ENCODE data around the gene ZNF613. TPM values are rescaled to one million over a fixed set of nuclear protein-coding genes. Genes with fewer than 3 reads are reported as not detected.

Gene ZNF613
- total and polyA plus RNA-seq, 2 donors (not counting 3 experiments of a cell fraction or from before 2014, with no cell fraction given) = 1.7 to 6.5 TPM

GRCh38 chr19:51994048-51994644 is 66.9 kb downstream of the ZNF613 start:
- FAIRE-seq = no peak
- POLR2A ChIA-PET = no interaction called here
- no peak overlapping the region for H2AFZ ChIP-seq (ENCODE audit: low read depth, low read length)
- no peak for DNase-seq (ENCODE audit: low read depth, low spot score)
- H3K4me2 ChIP-seq (ENCODE audit: insufficient read depth, low read length) = no peak overlapping the region
- no peaks in the 10 kb centered on the region for H3K9me1 ChIP-seq (replicated peaks; ENCODE audit: control insufficient read depth, extremely low read depth, insufficient read depth, low read length)
- H3K9ac ChIP-seq (replicated peaks; ENCODE audit: extremely low read depth, insufficient read depth, low read length) = no peak overlapping the region
- H3K9me3 ChIP-seq (replicated peaks; ENCODE audit: control insufficient read depth, insufficient read depth, low read length) = peaks cover 19% of the 10 kb centered on the region
- no TSS peak for BruUV-seq (replicated peaks)
- H3K27ac ChIP-seq (ENCODE audit: insufficient read depth, low read depth, low read length) = no peak overlapping the region
- CTCF ChIA-PET = interaction anchor here (0.6 kb wide), 1 partner anchor 195 kb away, joined by 3 read pairs; the partner anchor contains the start of gene PPP2R1A
- dilution Hi-C loops (cut with MboI; ENCODE audit: extremely low pct_ligation_motif_present, low sequenced_read_pairs) (no loop called here), intact Hi-C loops (cut with micrococcal nuclease) (no loop called here)
- no peaks in the 10 kb centered on the region for H3K4me1 ChIP-seq (ENCODE audit: control insufficient read depth, extremely low read depth, insufficient read depth, low read length)
- no peak overlapping the region for H3K4me3 ChIP-seq (replicated peaks in 1 of 3; ENCODE audit: insufficient read depth in 1 of 3, low read depth in 1 of 3, low read length in 3 of 3)
- no peaks in the 10 kb centered on the region for H3K27me3 ChIP-seq (ENCODE audit: control insufficient read depth in 2 of 2, insufficient read depth in 2 of 2, low read length in 2 of 2)
- peaks cover 5 to 7% of the 10 kb centered on the region in 2 experiments for H3K36me3 ChIP-seq (ENCODE audit: control insufficient read depth in 2 of 2, extremely low read depth in 1 of 2, insufficient read depth in 2 of 2, low read length in 2 of 2)
- H3K79me2 ChIP-seq (ENCODE audit: control insufficient read depth, insufficient read depth, low read length) = no peaks in the 10 kb centered on the region
- H4K20me1 ChIP-seq (replicated peaks; ENCODE audit: control insufficient read depth, extremely low read depth, insufficient read depth, low read length) = no peaks in the 10 kb centered on the region
- TF ChIP-seq POLR2A (IDR thresholded peaks at IDR 0.05; ENCODE audit: low read depth, low read length) = no peak
- no peak for TF ChIP-seq CTCF (IDR thresholded peaks at IDR 0.05; ENCODE audit: extremely low read depth in 1 of 2, insufficient read depth in 1 of 2, low read depth in 1 of 2, low read length in 2 of 2)
- no peak for TF ChIP-seq POLR2AphosphoS5 (IDR thresholded peaks at IDR 0.05; ENCODE audit: insufficient read depth, low read depth, low read length)
- no peak for TF ChIP-seq FOS (IDR thresholded peaks at IDR 0.05; ENCODE audit: borderline replicate concordance, insufficient read depth, low read length)
- TF ChIP-seq MAX (IDR thresholded peaks at IDR 0.05; ENCODE audit: insufficient read depth, insufficient read length) = no peak
- no peak for TF ChIP-seq GATA2 (IDR thresholded peaks at IDR 0.05; ENCODE audit: insufficient read depth, insufficient read length, low read depth, low read length)
- TF ChIP-seq JUN (IDR thresholded peaks at IDR 0.05; ENCODE audit: borderline replicate concordance, insufficient read depth, insufficient read length, low read depth) = no peak
- no peak for TF ChIP-seq MYC (IDR thresholded peaks at IDR 0.05; ENCODE audit: low read depth, low read length)
- no peak for TF ChIP-seq EZH2 (IDR thresholded peaks at IDR 0.05; ENCODE audit: borderline replicate concordance, low read depth, low read length, severe bottlenecking)

Other genes with a start within 250 kb of the ZNF613 start
- gene SPACA6, start 234.1 kb upstream of the ZNF613 start, total RNA-seq = 34.4 and 41.1 TPM in 2 replicates
- 11.9 and 14.5 TPM in 2 replicates for gene SPACA6, start 234.1 kb upstream of the ZNF613 start, polyA plus RNA-seq
- gene HAS1, start 203.5 kb upstream of the ZNF613 start, total RNA-seq = not detected in 2 replicates
- gene HAS1, start 203.5 kb upstream of the ZNF613 start, polyA plus RNA-seq = not detected in 2 replicates
- gene FPR1, start 175.6 kb upstream of the ZNF613 start, total RNA-seq = not detected in 2 replicates
- not detected in 2 replicates for gene FPR1, start 175.6 kb upstream of the ZNF613 start, polyA plus RNA-seq
- not detected in 2 replicates for gene FPR2, start 166.3 kb upstream of the ZNF613 start, total RNA-seq
- gene FPR2, start 166.3 kb upstream of the ZNF613 start, polyA plus RNA-seq = not detected in 2 replicates
- gene FPR3, start 132.3 kb upstream of the ZNF613 start, total RNA-seq = not detected in 2 replicates
- not detected in 2 replicates for gene FPR3, start 132.3 kb upstream of the ZNF613 start, polyA plus RNA-seq
- gene ZNF577, start 39.5 kb upstream of the ZNF613 start, total RNA-seq = 3.2 and 4.0 TPM in 2 replicates
- gene ZNF577, start 39.5 kb upstream of the ZNF613 start, polyA plus RNA-seq = 3.1 and 4.7 TPM in 2 replicates
- 8.6 and 9.0 TPM in 2 replicates for gene ZNF649, start 22.5 kb upstream of the ZNF613 start, total RNA-seq
- 2.0 and 2.1 TPM in 2 replicates for gene ZNF649, start 22.5 kb upstream of the ZNF613 start, polyA plus RNA-seq
- 8.4 and 9.8 TPM in 2 replicates for gene ZNF350, start 59.4 kb downstream of the ZNF613 start, total RNA-seq
- 2.1 and 2.6 TPM in 2 replicates for gene ZNF350, start 59.4 kb downstream of the ZNF613 start, polyA plus RNA-seq
- gene ZNF615, start 80.7 kb downstream of the ZNF613 start, total RNA-seq = 4.5 and 5.1 TPM in 2 replicates
- gene ZNF615, start 80.7 kb downstream of the ZNF613 start, polyA plus RNA-seq = 1.4 TPM in 2 replicates
- gene ZNF614, start 100.9 kb downstream of the ZNF613 start, total RNA-seq = 5.6 and 7.8 TPM in 2 replicates
- 2.1 and 2.5 TPM in 2 replicates for gene ZNF614, start 100.9 kb downstream of the ZNF613 start, polyA plus RNA-seq
- gene ZNF432, start 121.4 kb downstream of the ZNF613 start, total RNA-seq = 8.9 and 10.9 TPM in 2 replicates
- gene ZNF432, start 121.4 kb downstream of the ZNF613 start, polyA plus RNA-seq = 3.5 TPM in 2 replicates
- gene ZNF841, start 168.3 kb downstream of the ZNF613 start, total RNA-seq = 17.7 and 18.6 TPM in 2 replicates
- gene ZNF841, start 168.3 kb downstream of the ZNF613 start, polyA plus RNA-seq = 5.2 and 5.5 TPM in 2 replicates
- gene ZNF616, start 212.5 kb downstream of the ZNF613 start, total RNA-seq = 8.7 and 9.1 TPM in 2 replicates
- gene ZNF616, start 212.5 kb downstream of the ZNF613 start, polyA plus RNA-seq = 1.1 and 1.7 TPM in 2 replicates
- 7.2 and 9.3 TPM in 2 replicates for gene ZNF836, start 244.1 kb downstream of the ZNF613 start, total RNA-seq
- 2.1 and 2.6 TPM in 2 replicates for gene ZNF836, start 244.1 kb downstream of the ZNF613 start, polyA plus RNA-seq

Measured in endothelial cell of umbilical vein (primary cell).